ENCODE data around the gene ABITRAM. TPM values are rescaled to one million over a fixed set of nuclear protein-coding genes. Genes with fewer than 3 reads are reported as not detected.
"Not testable (repeated sequence)": the region's sequence is repeated elsewhere in the genome, so short reads cannot be mapped to it uniquely, and the experiment has no call there.

ABITRAM gene
- total RNA-seq, 2 experiments from 2014 or later = 9.2 to 9.7 TPM

- H3K4me1 Mint-ChIP-seq = no peaks in the 10 kb centered on the region
Observed at GRCh38 chr9:108951578-108951977, 17.4 kb downstream of the ABITRAM start.

GRCh38 chr9:108953983-108954574 is 19.9 kb downstream of the ABITRAM start:
- Mint-ChIP-seq H3K27me3 (no peaks in the 10 kb centered on the region), H3K27ac (no peak overlapping the region), H3K9me3 (no peaks in the 10 kb centered on the region), H3K4me3 (no peak overlapping the region), H3K36me3 (peaks cover 5% of the 10 kb centered on the region), H3K4me1 (peaks cover 1% of the 10 kb centered on the region)
- ATAC-seq (ENCODE audit: low read depth) = no peak
- POLR2A ChIA-PET = no interaction called here
- no peak for DNase-seq

More at GRCh38 chr9:108951578-108951977, 17.4 kb downstream of the ABITRAM start:
- Mint-ChIP-seq H3K4me3 (no peak overlapping the region), H3K36me3 (peaks cover 7% of the 10 kb centered on the region), H3K9me3 (no peaks in the 10 kb centered on the region), H3K27ac (no peak overlapping the region), H3K27me3 (no peaks in the 10 kb centered on the region)
- DNase-seq = no peak
- no peak for ATAC-seq (ENCODE audit: low read depth)
- POLR2A ChIA-PET = no interaction called here

- H3K27ac Mint-ChIP-seq = no peak overlapping the region
- no peaks in the 10 kb centered on the region for H3K27me3 Mint-ChIP-seq
- no peak overlapping the region for H3K4me3 Mint-ChIP-seq
- H3K4me1 Mint-ChIP-seq = peaks cover 1% of the 10 kb centered on the region
- ATAC-seq (ENCODE audit: low read depth) = no peak
- no peaks in the 10 kb centered on the region for H3K9me3 Mint-ChIP-seq
- no peak for DNase-seq
- POLR2A ChIA-PET = no interaction called here
- peaks cover 5% of the 10 kb centered on the region for H3K36me3 Mint-ChIP-seq
Observed at GRCh38 chr9:108956022-108956630, 21.9 kb downstream of the ABITRAM start.

DNA sequence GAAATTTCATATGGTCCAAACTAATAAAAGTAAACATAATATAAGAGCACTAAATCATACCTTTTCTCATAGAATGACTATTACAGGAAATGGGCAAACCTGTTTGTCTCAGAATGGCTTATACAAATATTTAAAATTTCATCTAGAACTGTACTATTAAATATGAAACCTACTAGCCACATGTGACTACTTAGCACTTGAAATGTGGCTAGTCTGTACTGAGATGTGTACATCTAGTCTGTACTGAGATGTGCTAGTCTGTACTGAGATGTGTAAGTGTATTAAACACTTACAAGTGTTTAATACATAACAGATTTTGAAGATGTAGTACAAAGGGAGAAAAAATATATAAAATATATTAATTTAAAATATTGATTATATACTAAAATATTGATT is 22.4 kb downstream of the ABITRAM start:
- no peak for ATAC-seq (ENCODE audit: low read depth)
- POLR2A ChIA-PET = no interaction called here
- Mint-ChIP-seq H3K4me3 (no peak overlapping the region), H3K9me3 (no peaks in the 10 kb centered on the region), H3K27me3 (no peaks in the 10 kb centered on the region), H3K27ac (no peak overlapping the region), H3K4me1 (peaks cover 1% of the 10 kb centered on the region), H3K36me3 (peaks cover 2% of the 10 kb centered on the region)
- no peak for DNase-seq

DNA sequence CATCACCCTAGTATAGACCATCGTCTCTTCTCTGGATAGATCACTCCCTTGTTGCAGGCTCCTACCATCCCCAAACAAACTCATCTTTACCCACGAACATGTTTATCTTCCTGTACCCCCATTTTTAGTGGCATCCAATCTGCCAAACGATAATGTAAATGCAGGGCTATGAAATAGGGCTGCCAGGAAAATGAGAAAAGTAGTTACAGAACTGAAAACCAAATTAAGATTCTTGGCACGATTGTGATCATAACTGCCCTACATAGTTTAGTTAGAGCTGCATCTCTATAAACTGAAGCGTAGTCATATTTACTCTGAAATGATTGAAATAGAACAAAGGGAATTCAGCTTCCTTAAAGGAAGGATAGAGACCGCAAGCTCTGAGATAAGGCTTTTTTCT is 26.1 kb downstream of the ABITRAM start:
- Mint-ChIP-seq H3K9me3 (no peaks in the 10 kb centered on the region), H3K27me3 (no peaks in the 10 kb centered on the region), H3K4me1 (peaks cover 1% of the 10 kb centered on the region), H3K36me3 (peaks cover 2% of the 10 kb centered on the region), H3K27ac (no peak overlapping the region), H3K4me3 (no peak overlapping the region)
- ATAC-seq (ENCODE audit: low read depth) (no peak), DNase-seq (no peak)
- POLR2A ChIA-PET = no interaction called here

DNA sequence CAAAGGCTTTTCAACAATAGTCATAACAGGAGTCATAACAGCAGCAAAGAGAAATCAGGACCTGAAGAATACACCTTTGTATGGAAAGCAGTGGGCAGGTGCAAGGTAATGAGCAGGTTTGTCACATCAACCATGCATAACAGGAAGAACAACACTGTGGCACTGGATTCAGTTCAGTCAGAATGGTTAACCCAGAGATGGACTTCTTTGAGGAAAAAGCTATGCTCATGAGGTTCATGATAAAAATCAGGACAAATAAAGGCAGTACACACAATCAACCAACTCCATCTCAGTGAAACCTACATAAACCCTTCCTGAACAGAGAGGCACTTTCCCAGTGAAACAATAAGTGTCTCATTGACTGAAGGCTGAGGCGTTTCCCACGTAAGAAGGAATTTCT is 27.0 kb downstream of the ABITRAM start:
- POLR2A ChIA-PET = no interaction called here
- ATAC-seq (ENCODE audit: low read depth) (no peak), DNase-seq (no peak)
- H3K4me1 Mint-ChIP-seq = peaks cover 1% of the 10 kb centered on the region
- no peaks in the 10 kb centered on the region for H3K27me3 Mint-ChIP-seq
- H3K36me3 Mint-ChIP-seq = peaks cover 2% of the 10 kb centered on the region
- H3K4me3 Mint-ChIP-seq = no peak overlapping the region
- H3K9me3 Mint-ChIP-seq = no peaks in the 10 kb centered on the region
- H3K27ac Mint-ChIP-seq = no peak overlapping the region

- no peak for DNase-seq
- Mint-ChIP-seq H3K9me3 (no peaks in the 10 kb centered on the region), H3K4me3 (no peak overlapping the region), H3K36me3 (peaks cover 2% of the 10 kb centered on the region), H3K27ac (no peak overlapping the region), H3K4me1 (no peaks in the 10 kb centered on the region), H3K27me3 (no peaks in the 10 kb centered on the region)
- no peak for ATAC-seq (ENCODE audit: low read depth)
- POLR2A ChIA-PET = interaction anchor here (0.9 kb wide), 1 partner anchor 9 kb away, joined by 3 read pairs; no protein-coding TSS in a partner anchor
Observed at GRCh38 chr9:108963459-108964143, 29.4 kb downstream of the ABITRAM start.

- DNase-seq = no peak
- POLR2A ChIA-PET = no interaction called here
- Mint-ChIP-seq H3K9me3 (peaks cover 6% of the 10 kb centered on the region), H3K36me3 (peaks cover 14% of the 10 kb centered on the region), H3K27me3 (no peaks in the 10 kb centered on the region), H3K4me1 (no peaks in the 10 kb centered on the region), H3K27ac (no peak overlapping the region), H3K4me3 (no peak overlapping the region)
- no peak for ATAC-seq (ENCODE audit: low read depth)
Observed at GRCh38 chr9:108967916-108968315, 33.7 kb downstream of the ABITRAM start.

GRCh38 chr9:108971392-108971791 is 37.2 kb downstream of the ABITRAM start:
- POLR2A ChIA-PET, H3K9me3 Mint-ChIP-seq, DNase-seq: not testable (repeated sequence)

GRCh38 chr9:108972186-108972585 is 38.0 kb downstream of the ABITRAM start:
- Mint-ChIP-seq H3K9me3 (peaks cover 6% of the 10 kb centered on the region), H3K27ac (no peak overlapping the region), H3K27me3 (no peaks in the 10 kb centered on the region), H3K36me3 (peaks cover 16% of the 10 kb centered on the region), H3K4me3 (no peak overlapping the region), H3K4me1 (no peaks in the 10 kb centered on the region)
- ATAC-seq (ENCODE audit: low read depth) (no peak), DNase-seq (no peak)
- POLR2A ChIA-PET = no interaction called here

More at GRCh38 chr9:108971392-108971791, 37.2 kb downstream of the ABITRAM start:
- not testable (repeated sequence) for H3K27ac Mint-ChIP-seq; ATAC-seq (ENCODE audit: low read depth); H3K4me3 Mint-ChIP-seq; H3K27me3 Mint-ChIP-seq; H3K4me1 Mint-ChIP-seq
- H3K36me3 Mint-ChIP-seq = peaks cover 14% of the 10 kb centered on the region

DNA sequence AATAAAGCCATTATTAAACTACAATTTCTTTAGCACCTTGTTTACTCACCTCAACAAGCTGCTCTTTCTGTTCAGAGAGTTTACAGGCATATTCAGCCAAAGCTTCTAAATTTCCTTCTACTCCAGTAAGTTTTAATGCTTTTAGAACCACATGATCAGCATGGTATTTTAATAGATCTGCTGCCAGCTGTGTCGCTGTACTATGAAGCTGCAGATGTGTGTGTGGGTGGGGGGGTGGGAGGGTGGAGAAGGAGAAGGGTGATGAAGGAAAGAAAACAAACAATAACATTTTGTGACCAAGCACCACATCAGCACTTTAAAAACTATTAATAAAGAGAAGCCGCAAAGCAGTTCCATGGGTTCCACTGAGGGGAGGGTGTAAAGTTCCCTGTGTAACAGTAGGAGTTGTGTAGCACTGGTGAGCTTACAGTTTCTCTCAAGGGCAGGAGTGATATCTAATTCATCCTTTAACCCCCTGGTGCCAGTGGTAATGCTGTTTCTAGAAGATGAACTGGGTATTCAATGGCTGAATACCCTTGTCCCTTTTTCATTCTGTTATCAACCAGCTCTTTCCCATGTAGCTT is 38.5 kb downstream of the ABITRAM start:
- Mint-ChIP-seq H3K4me3 (no peak overlapping the region), H3K9me3 (peaks cover 6% of the 10 kb centered on the region), H3K36me3 (peaks cover 16% of the 10 kb centered on the region), H3K27ac (no peak overlapping the region), H3K4me1 (no peaks in the 10 kb centered on the region), H3K27me3 (no peaks in the 10 kb centered on the region)
- POLR2A ChIA-PET = interaction anchor here (1.0 kb wide), 1 partner anchor 9 kb away, joined by 3 read pairs; no protein-coding TSS in a partner anchor
- no peak for ATAC-seq (ENCODE audit: low read depth)
- no peak for DNase-seq

GRCh38 chr9:108973895-108974294 is 39.7 kb downstream of the ABITRAM start:
- H3K4me3 Mint-ChIP-seq = no peak overlapping the region
- no peak for DNase-seq
- no peaks in the 10 kb centered on the region for H3K27me3 Mint-ChIP-seq
- ATAC-seq (ENCODE audit: low read depth) = no peak
- H3K36me3 Mint-ChIP-seq = peaks cover 16% of the 10 kb centered on the region
- H3K4me1 Mint-ChIP-seq = no peaks in the 10 kb centered on the region
- H3K27ac Mint-ChIP-seq = no peak overlapping the region
- H3K9me3 Mint-ChIP-seq = peaks cover 6% of the 10 kb centered on the region
- POLR2A ChIA-PET = no interaction called here

DNA sequence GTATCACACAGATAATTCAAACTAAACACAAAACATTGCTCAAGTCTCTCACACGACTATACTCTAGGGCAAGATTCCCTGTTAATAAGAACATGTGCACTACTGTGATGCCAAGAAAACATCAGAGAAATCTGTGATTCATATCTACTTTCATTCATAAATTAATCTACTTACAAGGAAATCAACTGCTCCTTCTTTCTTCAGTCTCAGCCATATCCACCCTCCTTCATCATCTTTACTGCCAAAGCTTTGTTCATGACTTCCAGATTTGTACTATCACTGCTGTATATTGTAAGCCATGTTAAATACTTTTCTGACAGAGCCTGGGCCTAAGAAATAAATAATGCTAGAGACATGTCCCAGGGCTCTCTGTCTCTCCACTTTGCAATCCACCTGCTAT is 44.0 kb downstream of the ABITRAM start:
- Mint-ChIP-seq H3K27me3 (no peaks in the 10 kb centered on the region), H3K36me3 (peaks cover 9% of the 10 kb centered on the region), H3K4me3 (no peak overlapping the region), H3K27ac (no peak overlapping the region), H3K4me1 (no peaks in the 10 kb centered on the region), H3K9me3 (no peaks in the 10 kb centered on the region)
- POLR2A ChIA-PET = no interaction called here
- DNase-seq (no peak), ATAC-seq (ENCODE audit: low read depth) (no peak)

GRCh38 chr9:108980893-108981292 is 46.7 kb downstream of the ABITRAM start:
- no peak overlapping the region for H3K27ac Mint-ChIP-seq

More at GRCh38 chr9:108980893-108981292, 46.7 kb downstream of the ABITRAM start:
- Mint-ChIP-seq H3K4me1 (no peaks in the 10 kb centered on the region), H3K4me3 (no peak overlapping the region), H3K36me3 (peaks cover 9% of the 10 kb centered on the region), H3K9me3 (no peaks in the 10 kb centered on the region), H3K27me3 (no peaks in the 10 kb centered on the region)
- ATAC-seq (ENCODE audit: low read depth) = no peak
- DNase-seq = no peak
- POLR2A ChIA-PET = no interaction called here
